GM21515 (cell line): Measurements from ENCODE around the gene USP36.

Experiments
- ATAC-seq: cut with Tn5 transposase; IDR thresholded peaks from one replicate; pipeline ENCODE4 v1.9.1; 2021; ENCODE audit not compliant: unreplicated experiment

The USP36 gene

DNA sequence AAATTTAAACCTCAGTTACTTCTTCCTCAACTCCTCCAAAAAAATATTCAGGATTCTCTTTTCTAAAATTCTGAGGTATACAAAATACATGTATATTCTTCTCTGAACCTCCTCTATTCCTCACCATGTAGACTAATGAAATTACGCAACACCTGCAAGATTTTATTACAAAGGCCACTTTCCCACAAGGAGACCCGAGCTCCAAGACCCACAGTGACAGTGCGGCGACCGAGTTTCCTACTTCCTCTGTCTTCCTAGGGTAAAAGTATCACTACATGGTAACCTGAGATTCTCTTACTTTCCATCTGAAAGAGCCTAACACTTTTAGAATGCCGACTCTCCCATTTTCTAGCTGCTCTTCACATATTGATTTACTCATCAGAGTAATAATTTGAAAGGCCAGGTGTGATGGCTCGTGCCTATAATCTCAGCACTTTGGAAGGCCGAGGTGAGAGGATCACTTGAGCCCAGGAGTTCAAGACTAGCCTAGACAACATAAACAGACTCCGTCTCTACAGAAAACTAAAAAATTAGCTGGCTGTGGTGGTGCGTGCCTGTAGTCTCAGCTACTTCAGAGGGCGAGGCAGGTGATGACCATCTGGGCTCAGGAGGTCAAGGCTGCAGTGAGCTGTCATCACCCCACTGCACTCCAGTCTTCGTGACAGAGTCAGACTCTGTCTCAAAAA is 94.2 kb downstream of the USP36 start:
- ATAC-seq: no peak
